ENCODE data around the gene DAGLA. TPM values are rescaled to one million over a fixed set of nuclear protein-coding genes. Genes with fewer than 3 reads are reported as not detected.

The DAGLA gene
- total RNA-seq, 4 donors from 2014 or later, result 1.5 to 4.9 (median 3.8) TPM

- Histone ChIP-seq H3K4me1 (peaks cover 10 to 45% (median 43%) of the 10 kb centered on the region in 4 donors), H3K9me3 (no peaks in the 10 kb centered on the region), H3K36me3 (peaks cover 0 to 22% (median 11%) of the 10 kb centered on the region in 4 donors), H3K27me3 (no peaks in the 10 kb centered on the region), H3K27ac (replicated peaks in 1 of 4) (peak overlapping the region; percentile 52 to 70 (median 58)), H3K4me3 (peak overlapping the region; percentile 50 to 65 (median 54))
- TF ChIP-seq POLR2AphosphoS5 (IDR thresholded peaks at IDR 0.05) (peak; percentile 8 to 61), EP300 (IDR thresholded peaks at IDR 0.05) (no peak), POLR2A (IDR thresholded peaks at IDR 0.05; ENCODE audit: low read depth) (no peak)
- TF ChIP-seq, protein P1, sequence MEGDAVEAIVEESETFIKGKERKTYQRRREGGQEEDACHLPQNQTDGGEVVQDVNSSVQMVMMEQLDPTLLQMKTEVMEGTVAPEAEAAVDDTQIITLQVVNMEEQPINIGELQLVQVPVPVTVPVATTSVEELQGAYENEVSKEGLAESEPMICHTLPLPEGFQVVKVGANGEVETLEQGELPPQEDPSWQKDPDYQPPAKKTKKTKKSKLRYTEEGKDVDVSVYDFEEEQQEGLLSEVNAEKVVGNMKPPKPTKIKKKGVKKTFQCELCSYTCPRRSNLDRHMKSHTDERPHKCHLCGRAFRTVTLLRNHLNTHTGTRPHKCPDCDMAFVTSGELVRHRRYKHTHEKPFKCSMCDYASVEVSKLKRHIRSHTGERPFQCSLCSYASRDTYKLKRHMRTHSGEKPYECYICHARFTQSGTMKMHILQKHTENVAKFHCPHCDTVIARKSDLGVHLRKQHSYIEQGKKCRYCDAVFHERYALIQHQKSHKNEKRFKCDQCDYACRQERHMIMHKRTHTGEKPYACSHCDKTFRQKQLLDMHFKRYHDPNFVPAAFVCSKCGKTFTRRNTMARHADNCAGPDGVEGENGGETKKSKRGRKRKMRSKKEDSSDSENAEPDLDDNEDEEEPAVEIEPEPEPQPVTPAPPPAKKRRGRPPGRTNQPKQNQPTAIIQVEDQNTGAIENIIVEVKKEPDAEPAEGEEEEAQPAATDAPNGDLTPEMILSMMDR (IDR thresholded peaks at IDR 0.05), result no peak
- 20% methylated on average over 2 of the region's 21 CpGs for WGBS
- no peak for DNase-seq (ENCODE audit: extremely low spot score)
- intact Hi-C loops (cut with DNase I), result no loop called here
Observed at GRCh38 chr11:61718621-61719302, 38.6 kb downstream of the DAGLA start.

GRCh38 chr11:61719978-61720377 is 39.8 kb downstream of the DAGLA start:
- Histone ChIP-seq H3K36me3 (peaks cover 0 to 34% (median 18%) of the 10 kb centered on the region in 4 donors), H3K27ac (replicated peaks in 1 of 4) (no peak overlapping the region), H3K4me1 (peaks cover 10 to 48% (median 43%) of the 10 kb centered on the region in 4 donors), H3K4me3 (no peak overlapping the region), H3K9me3 (no peaks in the 10 kb centered on the region), H3K27me3 (no peaks in the 10 kb centered on the region)
- TF ChIP-seq EP300 (IDR thresholded peaks at IDR 0.05) (no peak), POLR2A (IDR thresholded peaks at IDR 0.05; ENCODE audit: low read depth) (no peak), POLR2AphosphoS5 (IDR thresholded peaks at IDR 0.05) (no peak)
- TF ChIP-seq, protein P1 (IDR thresholded peaks at IDR 0.05), result no peak
- 93% methylated on average over 11 of the region's 12 CpGs for WGBS
- DNase-seq (ENCODE audit: extremely low spot score), result no peak
- intact Hi-C loops (cut with DNase I), result no loop called here

DNA sequence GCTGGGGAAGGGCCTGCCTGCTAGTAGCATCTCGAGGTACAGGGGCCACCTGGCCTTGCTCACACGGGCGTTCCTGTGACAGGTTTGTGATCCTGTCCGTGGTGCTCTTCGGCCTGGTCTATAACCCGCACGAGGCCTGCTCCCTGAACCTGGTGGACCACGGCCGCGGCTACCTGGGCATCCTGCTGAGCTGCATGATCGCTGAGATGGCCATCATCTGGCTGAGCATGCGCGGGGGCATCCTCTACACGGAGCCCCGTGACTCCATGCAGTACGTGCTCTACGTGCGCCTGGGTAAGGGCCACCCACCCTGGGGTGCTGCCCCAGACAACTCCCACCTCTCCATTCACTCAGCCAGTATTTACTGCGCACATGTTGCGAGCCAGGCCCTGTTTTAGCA is 40.4 kb downstream of the DAGLA start:
- TF ChIP-seq, protein P1 (IDR thresholded peaks at IDR 0.05), result no peak
- TF ChIP-seq POLR2A (IDR thresholded peaks at IDR 0.05; ENCODE audit: low read depth) (no peak), POLR2AphosphoS5 (IDR thresholded peaks at IDR 0.05) (no peak), EP300 (IDR thresholded peaks at IDR 0.05) (no peak)
- intact Hi-C loops (cut with DNase I), result no loop called here

GRCh38 chr11:61724437-61724836 is 44.2 kb downstream of the DAGLA start:
- DNase-seq (ENCODE audit: extremely low spot score), result no peak
- intact Hi-C loops (cut with DNase I), result no loop called here
- H3K36me3 ChIP-seq, result peaks cover 0 to 77% (median 33%) of the 10 kb centered on the region in 4 donors
- no peak overlapping the region for H3K4me3 ChIP-seq
- WGBS, result 66% methylated on average over 8 of the region's 9 CpGs
- TF ChIP-seq POLR2A (IDR thresholded peaks at IDR 0.05; ENCODE audit: low read depth) (no peak), POLR2AphosphoS5 (IDR thresholded peaks at IDR 0.05) (no peak), EP300 (IDR thresholded peaks at IDR 0.05) (no peak)
- TF ChIP-seq, protein P1 (IDR thresholded peaks at IDR 0.05), result no peak
- peaks cover 0 to 26% (median 15%) of the 10 kb centered on the region in 4 donors for H3K4me1 ChIP-seq
- H3K27ac ChIP-seq (replicated peaks in 1 of 4), result peak overlapping the region in 1 of 4 donors; percentile 19
- H3K27me3 ChIP-seq, result no peaks in the 10 kb centered on the region
- no peaks in the 10 kb centered on the region for H3K9me3 ChIP-seq

More for the DNA sequence above, 40.4 kb downstream of the DAGLA start:
- H3K9me3 ChIP-seq, result no peaks in the 10 kb centered on the region
- peaks cover 10 to 46% (median 39%) of the 10 kb centered on the region in 4 donors for H3K4me1 ChIP-seq
- no peak overlapping the region for H3K4me3 ChIP-seq
- no peaks in the 10 kb centered on the region for H3K27me3 ChIP-seq
- H3K36me3 ChIP-seq, result peaks cover 0 to 40% (median 20%) of the 10 kb centered on the region in 4 donors
- no peak overlapping the region for H3K27ac ChIP-seq (replicated peaks in 1 of 4)
- WGBS, result 89% methylated on average over 20 of the region's 20 CpGs
- DNase-seq (ENCODE audit: extremely low spot score), result no peak
